IMR-90 (cell line): Measurements from ENCODE around the gene INPP1.

Experiments used
- CEBPB ChIP-seq: IDR thresholded peaks from 2 replicates; pipeline ENCODE4 v1.6.1; 2012; ENCODE audit warnings: low read depth, low read length, improper control_type of control experiment
- CHD1 ChIP-seq: IDR thresholded peaks from 2 replicates; pipeline ENCODE4 v1.6.1; 2012; ENCODE audit warnings: low read depth, low read length, improper control_type of control experiment
- CTCF ChIP-seq: conservative IDR thresholded peaks from 2 replicates; pipeline ENCODE4 v1.5.1; 2012; ENCODE audit warnings: mild to moderate bottlenecking, low read depth, low read length, improper control_type of control experiment
- ELK1 ChIP-seq: fragments of 150-350 bp; IDR thresholded peaks from 2 replicates; pipeline ENCODE4 v1.6.1; 2016; ENCODE audit warnings: low read depth, mild to moderate bottlenecking, low read length, moderate library complexity, borderline replicate concordance
- FOS ChIP-seq: fragments of 150-350 bp; IDR thresholded peaks from 2 replicates; pipeline ENCODE4 v1.6.1; 2016; ENCODE audit warnings: low read depth, low read length
- MAFK ChIP-seq: IDR thresholded peaks from 2 replicates; pipeline ENCODE4 v1.6.1; 2012; ENCODE audit warnings: low read depth, low read length, improper control_type of control experiment
- MXI1 ChIP-seq: IDR thresholded peaks from 2 replicates; pipeline ENCODE4 v1.6.1; 2012; ENCODE audit warnings: low read depth, mild to moderate bottlenecking, low read length, moderate library complexity, borderline replicate concordance
- POLR2A ChIP-seq: IDR thresholded peaks from 2 replicates; pipeline ENCODE4 v1.6.1; 2012; ENCODE audit warnings: mild to moderate bottlenecking, low read depth, low read length
- RAD21 ChIP-seq: IDR thresholded peaks from 2 replicates; pipeline ENCODE4 v1.6.1; 2012; ENCODE audit warnings: low read length, improper control_type of control experiment
- RCOR1 ChIP-seq: IDR thresholded peaks from 2 replicates; pipeline ENCODE4 v1.6.1; 2012; ENCODE audit warnings: mild to moderate bottlenecking, low read length, improper control_type of control experiment; ENCODE audit not compliant: insufficient replicate concordance
- USF2 ChIP-seq: fragments of 150-350 bp; IDR thresholded peaks from 2 replicates; pipeline ENCODE4 v1.6.1; 2017; ENCODE audit warnings: mild to moderate bottlenecking, antibody characterized with exemption, low read length, low read depth

- TF ChIP-seq RAD21: no peak
- no peak for TF ChIP-seq CTCF
- no peak for TF ChIP-seq ELK1
- no peak for TF ChIP-seq FOS
- no peak for TF ChIP-seq MXI1
- TF ChIP-seq RCOR1: no peak
- TF ChIP-seq POLR2A: no peak
- no peak for TF ChIP-seq MAFK
- no peak for TF ChIP-seq USF2
- no peak for TF ChIP-seq CHD1
- TF ChIP-seq CEBPB: peak; percentile 48; the same call in 1 of the 2 replicates
These were observed 8.2 kb upstream of the INPP1 start for GRCh38 chr2:190335225-190335559.
